NB4 (cell line): ENCODE measurements around the gene LGMN.

Source experiments
- POLR2A ChIP-seq: IDR thresholded peaks from 2 replicates; pipeline ENCODE4 v1.6.1; 2011; ENCODE audit warnings: mild to moderate bottlenecking; ENCODE audit not compliant: insufficient read length; ENCODE audit errors: extremely low read depth
- TF ChIP-seq, protein P1 (sequence below): IDR thresholded peaks from one replicate; pipeline ENCODE4 v1.5.1; 2012; ENCODE audit warnings: low read depth, low read length

DNA sequence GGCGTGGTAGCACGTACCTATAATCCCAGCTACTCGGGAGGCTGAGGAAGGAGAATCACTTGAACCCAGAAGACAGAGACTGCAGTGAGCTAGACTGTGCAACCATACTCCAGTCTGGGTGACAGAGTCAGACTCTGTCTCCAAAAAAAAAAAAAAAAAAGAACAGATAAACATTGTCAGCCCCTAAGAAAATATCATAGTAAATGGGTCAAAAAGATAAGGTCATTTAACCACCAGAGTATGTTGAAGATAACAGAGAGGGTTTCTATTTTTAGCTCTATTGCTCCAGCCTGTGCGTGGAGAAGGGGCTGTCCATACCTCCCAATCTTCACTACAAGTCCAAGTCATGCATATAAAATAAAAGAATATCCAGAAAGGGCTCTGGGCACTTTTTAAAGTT lies 15.4 kb downstream of the LGMN start:
- TF ChIP-seq, protein P1, sequence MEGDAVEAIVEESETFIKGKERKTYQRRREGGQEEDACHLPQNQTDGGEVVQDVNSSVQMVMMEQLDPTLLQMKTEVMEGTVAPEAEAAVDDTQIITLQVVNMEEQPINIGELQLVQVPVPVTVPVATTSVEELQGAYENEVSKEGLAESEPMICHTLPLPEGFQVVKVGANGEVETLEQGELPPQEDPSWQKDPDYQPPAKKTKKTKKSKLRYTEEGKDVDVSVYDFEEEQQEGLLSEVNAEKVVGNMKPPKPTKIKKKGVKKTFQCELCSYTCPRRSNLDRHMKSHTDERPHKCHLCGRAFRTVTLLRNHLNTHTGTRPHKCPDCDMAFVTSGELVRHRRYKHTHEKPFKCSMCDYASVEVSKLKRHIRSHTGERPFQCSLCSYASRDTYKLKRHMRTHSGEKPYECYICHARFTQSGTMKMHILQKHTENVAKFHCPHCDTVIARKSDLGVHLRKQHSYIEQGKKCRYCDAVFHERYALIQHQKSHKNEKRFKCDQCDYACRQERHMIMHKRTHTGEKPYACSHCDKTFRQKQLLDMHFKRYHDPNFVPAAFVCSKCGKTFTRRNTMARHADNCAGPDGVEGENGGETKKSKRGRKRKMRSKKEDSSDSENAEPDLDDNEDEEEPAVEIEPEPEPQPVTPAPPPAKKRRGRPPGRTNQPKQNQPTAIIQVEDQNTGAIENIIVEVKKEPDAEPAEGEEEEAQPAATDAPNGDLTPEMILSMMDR = no peak
- no peak for TF ChIP-seq POLR2A
